SK-N-MC (cell line): ENCODE measurements around the gene ITGB5.

Experiments
- EZH2 ChIP-seq: fragments of 200-600 bp; sonication (generic); IDR thresholded peaks from one replicate; pipeline ENCODE4 v1.6.1; 2017; ENCODE audit warnings: antibody characterized with exemption
- FOXP2 ChIP-seq: optimal IDR thresholded peaks from 2 replicates; pipeline ENCODE3; 2011; ENCODE audit warnings: mild to moderate bottlenecking, moderate library complexity; ENCODE audit not compliant: insufficient read depth; ENCODE audit errors: extremely low read length, control extremely low read depth
- POLR2AphosphoS5 ChIP-seq: IDR thresholded peaks from 2 replicates; pipeline ENCODE4 v1.6.1; 2012; ENCODE audit warnings: mild to moderate bottlenecking, low read depth, low read length, borderline replicate concordance

GRCh38 chr3:124764746-124765145 lies 122.4 kb downstream of the ITGB5 start:
- TF ChIP-seq EZH2 (no peak), POLR2AphosphoS5 (no peak), FOXP2 (no peak)
